Anterior cingulate cortex (tissue), 58 donors: Measurements from ENCODE around the gene SMG6.

Experiments used
- DNase-seq, 58 donors: peaks; one replicate each; lab custom pipeline; 2025; lab: John Stamatoyannopoulos, UW

SMG6 gene

DNA sequence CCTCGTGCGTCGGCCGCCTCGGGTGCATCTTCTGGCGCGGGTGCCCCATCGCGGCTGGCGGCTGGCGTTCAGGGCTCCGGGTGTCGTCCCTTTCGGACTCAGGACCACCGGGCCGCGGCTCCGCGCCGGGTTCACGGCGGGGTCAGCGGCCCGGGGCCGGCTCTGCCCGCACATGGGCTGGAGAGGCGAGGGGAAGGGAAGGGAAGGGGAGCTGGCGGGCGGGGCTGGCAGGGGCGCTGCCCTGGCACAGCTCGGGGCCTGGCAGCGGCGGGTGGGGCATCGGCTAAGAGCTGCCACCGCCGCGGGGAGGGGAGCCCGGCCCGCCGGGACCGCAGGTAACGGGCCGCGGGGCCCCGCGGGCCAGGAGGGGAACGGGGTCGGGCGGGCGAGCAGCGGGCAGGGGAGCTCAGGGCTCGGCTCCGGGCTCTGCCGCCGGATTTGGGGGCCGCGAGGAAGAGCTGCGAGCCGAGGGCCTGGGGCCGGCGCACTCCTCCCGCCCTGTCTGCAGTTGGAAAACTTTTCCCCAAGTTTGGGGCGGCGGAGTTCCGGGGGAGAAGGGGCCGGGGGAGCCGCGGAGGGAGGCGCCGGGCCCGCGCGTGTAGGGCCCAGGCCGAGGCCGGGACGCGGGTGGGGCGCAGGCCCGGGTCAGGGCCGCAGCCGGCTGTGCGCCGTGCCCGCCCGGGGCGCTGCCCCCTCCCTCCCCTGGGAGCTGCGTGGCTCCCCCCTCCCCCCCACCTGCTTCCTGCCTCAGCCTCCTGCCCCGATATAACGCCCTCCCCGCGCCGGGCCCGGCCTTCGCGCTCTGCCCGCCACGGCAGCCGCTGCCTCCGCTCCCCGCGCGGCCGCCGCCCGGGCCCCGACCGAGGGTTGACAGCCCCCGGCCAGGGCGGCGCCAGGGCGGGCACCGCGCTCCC, 248.0 kb downstream of the SMG6 start:
- DNase-seq = no peak

DNA sequence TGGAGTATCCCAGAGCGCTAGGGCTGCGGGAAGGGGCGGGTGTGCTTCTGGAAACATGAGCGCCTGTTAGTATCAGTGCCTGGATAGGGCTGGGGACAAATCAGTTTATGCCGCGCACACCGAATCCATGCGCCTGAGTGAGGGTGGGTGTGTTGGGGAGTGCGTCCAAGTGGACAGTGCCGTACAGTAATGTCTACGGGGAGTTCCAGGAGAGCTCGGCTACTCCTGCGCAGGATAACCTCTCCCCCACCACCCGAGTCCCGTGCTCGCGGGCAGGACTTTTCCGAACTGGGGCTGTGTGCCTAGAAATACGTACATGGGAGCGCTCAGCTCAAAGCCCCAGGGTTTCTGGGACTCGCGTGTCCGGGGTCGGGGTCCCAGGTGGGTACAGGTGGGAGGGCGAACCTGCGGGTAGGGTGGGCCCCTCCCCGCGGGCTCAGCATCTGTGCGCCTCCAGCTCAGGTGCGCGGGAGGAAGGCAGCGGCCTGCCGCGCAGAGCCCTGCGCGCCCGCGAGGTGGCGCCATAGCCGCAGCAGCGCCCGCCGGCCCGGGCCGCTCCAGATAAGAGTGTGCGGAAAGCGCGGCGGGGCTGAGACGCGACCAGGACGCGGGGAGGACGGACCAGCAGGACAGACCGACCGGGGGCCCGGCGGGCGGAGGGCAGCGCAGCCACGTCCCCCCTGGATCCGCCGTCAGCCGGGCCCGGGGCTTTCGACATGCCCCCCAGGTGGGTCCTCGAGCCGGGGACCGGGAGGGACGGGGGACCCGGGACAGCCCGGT, 248.9 kb downstream of the SMG6 start, which contains the start of gene HIC1:
TSS of gene HIC1 (plus strand) at position 592 of the 780 bp plus-strand sequence. CDS start 1,588 bp downstream, outside the sequence.
- DNase-seq = peak in 45 of 58 donors; percentile 15 to 68 (median 41)

DNA sequence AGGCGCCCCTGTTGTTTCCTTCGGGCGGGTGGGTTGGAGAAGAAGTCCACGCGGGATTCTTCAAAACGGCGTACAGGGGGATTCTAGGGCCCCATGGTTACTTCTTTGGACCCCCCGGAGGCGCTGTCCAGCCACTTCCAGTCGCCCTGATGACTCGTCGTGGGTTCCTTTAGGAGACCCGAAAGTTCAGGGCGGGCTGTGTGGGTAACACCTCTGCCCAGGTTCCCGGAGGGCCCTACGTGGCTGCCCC, 249.4 kb downstream of the SMG6 start:
- peak in 1 of 58 donors; percentile 50 for DNase-seq

DNA sequence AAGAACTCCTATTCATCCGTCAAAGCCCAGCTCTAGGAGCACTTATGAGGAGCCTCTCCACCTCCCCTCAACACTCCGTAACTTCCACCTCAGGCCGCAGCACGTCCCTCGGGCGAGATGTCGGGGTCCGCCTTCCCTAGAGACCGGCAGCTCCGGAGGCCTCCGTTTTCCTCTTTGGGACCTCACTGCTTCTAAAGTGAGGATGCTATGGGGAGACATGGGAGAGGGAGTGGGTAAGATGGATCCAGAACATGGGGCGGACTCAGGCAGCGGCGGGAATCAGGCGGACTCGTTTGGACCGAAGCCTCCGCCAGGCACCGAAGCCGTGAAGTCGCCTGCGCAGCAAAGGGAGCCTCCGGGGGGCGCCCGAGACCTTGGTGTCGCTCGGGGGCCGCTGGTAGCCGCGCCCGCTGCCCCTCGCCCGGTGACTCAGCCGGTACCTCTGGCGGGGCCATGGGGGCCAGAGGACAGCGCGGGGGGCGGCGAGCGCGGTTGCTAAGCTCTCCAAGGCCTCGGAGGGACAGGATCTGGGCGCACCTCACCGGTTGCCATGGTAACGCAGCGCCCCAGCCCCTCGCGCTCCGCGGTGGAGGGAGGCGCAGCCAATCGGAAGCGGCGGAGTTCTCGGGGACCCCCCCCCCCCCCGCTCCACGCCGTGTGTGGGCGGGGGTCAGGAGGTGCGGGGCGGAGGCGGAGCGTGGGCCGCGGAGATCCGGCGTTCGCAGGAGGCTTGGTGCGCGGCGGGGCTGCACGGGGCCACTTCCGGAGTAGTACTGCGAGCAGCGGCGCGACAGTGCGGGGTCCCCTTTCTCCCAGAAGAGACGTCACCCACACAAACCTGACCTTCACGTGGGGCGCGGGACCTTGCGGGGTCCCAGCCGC, 250.0 kb downstream of the SMG6 start:
- peak in 51 of 58 donors; percentile 28 to 85 (median 61) for DNase-seq

DNA sequence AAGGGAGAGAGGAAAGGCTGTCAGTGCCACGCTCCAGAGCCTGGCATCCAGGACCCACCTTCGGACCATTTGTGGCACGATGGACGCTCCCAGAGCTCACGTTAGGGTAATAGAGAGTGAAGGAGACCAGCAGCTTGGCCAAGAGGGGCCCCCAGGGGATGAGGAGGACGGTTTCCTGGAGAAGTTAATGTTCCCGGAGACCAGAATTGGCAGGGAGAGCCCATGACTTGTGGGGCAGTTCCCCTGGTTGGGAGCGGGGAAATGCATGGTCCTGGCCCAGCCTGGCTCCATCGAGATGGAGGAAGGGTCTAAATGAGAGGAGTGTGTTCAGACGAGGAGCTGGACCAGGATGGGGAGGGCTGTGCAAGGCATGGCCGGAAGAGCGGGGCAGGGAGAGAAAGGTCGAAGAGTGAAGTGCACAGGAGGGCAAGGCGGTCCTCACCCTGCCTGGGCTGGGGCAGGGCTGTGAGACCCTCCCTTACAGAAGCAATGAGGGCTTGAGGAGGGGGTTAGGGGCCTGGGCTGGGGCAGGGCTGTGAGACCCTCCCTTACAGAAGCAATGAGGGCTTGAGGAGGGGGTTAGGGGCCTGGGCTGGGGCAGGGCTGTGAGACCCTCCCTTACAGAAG, 251.5 kb downstream of the SMG6 start:
- no peak for DNase-seq

DNA sequence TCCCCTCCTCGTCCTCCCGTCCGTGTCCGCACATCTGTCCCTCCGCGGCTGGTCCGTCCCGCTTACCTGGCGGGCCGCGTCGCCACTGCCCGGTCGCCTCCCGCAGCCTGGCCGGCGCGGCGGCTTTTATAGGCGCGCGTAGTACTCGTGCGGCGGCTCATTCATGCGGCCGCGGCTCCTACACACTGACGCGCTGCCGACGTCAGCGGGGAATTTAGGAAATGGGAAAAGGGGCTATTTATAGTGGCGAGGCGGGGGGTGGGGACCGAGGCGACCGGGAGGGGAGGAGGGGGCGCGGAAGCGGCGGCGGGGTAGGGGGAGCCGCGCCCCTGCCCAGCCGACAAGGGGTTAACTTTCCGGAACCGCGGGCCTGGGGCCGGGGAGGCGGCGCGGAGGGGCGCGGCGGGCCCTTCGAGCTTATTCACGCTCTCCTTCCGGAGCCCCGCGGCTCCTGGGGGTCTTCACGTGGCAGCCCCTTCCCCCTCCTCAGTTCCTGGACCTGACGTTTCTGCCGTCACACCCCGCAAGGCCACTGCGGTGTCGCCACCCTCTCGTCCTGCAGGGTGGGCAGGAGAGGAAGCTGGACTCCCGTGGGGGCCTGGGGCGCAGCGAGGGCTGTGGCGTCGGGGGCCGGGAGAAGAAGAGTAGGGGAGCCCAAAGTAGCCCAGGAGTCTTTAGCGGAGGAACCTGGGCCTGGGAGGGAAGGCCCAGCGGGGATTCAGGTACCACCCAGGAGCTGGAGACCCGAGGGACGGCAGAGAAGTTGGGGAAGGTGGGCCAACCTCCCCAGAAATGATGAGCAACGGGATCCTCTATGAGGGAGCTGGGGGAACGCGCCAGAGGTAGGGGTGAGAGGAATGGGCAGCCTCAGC, 252.3 kb downstream of the SMG6 start:
- peak in 19 of 58 donors; percentile 11 to 64 (median 37) for DNase-seq

DNA sequence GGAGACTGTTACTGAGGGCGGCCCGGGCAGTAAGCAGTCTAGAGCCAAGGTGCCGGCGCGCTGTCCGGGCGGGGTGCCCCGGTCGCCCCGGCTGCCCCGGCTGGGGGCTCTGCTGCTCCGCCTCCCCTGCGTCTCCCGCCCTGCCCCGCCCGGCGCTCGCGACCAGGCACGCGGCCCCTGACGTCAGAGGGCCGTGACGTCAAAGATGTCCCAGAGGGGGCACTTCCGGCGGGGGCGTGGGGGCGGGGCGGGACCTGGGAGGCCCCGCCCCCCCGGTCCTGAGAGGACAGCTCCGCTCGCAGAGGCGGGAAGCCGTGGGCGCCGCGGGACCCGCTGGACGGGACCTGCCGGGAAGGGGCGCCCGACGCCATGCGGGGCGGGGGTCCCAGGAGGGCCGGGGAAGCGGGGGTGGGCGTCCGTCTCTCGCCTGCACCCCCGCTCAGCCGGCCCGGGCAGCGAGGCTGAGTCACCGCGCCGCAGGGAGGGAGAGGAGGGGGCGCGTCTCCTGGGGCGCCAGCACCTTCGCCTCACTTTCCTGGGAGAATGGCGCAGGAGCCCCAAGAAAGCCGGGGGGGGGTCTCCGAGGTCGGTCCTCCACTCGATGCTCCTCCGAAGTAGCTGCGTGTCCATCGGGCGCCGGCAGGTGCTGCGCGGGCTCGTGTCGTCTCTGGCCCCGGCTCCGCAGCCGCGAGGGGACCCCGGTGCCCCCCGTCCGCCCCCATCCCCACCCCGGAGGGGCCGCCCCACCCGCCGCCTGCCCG, 253.1 kb downstream of the SMG6 start:
- peak in 48 of 58 donors; percentile 23 to 77 (median 60) for DNase-seq

DNA sequence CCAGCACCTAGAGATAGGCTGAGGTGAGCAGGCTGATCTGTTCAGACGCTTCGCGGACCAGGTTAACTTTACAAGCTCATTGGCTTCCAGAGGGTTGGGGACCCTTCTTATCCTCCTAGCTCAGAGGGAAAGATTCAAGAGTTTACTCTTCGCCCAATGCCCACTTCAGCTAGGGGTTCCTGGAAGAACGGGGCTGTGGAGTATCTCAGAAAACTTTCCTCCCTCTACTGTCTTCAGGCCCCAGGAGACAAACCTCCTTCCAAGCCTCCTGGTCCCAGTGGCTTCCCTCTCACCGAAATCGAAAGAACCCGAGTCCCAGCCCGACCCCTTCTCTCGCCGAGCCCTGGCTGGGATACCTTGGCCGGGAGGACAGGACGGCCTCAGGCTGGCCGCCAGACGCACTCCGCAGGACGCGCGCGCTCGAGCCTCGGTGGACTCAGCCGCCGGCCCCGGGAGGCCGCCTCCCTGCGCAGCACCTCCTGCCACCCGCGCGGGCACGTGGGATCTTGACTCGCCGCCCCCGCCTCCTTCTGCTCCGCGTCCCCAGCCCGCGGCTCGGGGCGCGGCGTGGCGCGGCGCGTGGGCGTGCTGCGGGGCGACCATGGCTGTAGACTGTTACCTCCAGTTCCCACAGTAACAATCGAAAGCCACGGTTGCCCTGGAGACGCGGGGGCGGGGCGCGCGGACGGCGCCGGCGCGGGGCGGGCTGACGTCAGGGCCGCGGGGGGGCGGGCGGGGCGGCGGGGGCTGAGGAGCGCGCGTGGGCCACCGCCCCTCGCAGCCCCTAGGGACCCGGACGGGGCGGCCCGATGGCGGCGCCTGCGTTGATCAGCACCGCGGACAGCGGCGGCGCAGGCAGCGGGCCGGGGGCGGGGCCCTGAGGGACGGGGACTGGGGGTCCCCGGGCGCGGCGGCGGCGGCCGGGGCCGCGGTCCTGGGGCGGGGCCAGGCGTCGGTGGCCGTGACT, 254.0 kb downstream of the SMG6 start:
- DNase-seq = peak in 54 of 58 donors; percentile 34 to 83 (median 66)

DNA sequence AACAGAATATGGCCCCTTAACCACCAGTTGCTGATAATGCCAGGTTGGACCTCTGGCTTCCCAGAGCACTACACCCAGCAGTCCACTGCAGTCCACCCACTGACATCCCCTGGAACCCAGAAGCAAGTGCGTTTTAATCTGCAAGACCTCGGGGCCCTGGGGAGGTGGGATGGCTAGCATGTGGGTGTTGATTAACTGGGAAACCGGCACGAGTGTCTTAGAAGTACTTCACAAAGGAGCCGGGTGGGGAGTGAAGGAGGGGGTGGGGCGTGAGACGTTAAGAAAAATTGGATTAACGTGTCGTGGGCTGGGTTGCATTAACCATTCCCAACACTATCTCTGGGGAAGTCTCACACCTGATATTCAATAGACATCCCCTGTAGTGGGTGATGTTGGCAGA, 254.8 kb downstream of the SMG6 start:
- DNase-seq = no peak

DNA sequence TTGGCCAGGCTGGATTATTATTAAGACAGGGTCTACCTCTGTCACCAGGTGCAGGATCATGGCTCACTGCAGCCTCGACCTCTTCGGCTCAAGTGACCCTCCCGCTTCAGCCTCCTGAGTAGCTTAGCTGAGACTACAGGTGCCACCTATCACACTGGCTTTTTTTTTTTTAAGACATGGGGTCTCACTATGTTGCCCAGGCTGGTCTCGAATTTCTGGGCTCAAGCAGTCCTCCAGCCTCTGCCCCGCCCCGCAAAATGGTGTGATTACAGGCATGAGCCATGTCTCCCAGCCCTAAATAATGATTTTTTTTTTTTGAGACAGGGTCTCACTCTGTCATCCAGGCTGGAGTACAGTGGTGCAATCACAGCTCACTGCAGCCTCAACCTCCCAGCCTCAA, 256.0 kb downstream of the SMG6 start:
- DNase-seq = no peak

DNA sequence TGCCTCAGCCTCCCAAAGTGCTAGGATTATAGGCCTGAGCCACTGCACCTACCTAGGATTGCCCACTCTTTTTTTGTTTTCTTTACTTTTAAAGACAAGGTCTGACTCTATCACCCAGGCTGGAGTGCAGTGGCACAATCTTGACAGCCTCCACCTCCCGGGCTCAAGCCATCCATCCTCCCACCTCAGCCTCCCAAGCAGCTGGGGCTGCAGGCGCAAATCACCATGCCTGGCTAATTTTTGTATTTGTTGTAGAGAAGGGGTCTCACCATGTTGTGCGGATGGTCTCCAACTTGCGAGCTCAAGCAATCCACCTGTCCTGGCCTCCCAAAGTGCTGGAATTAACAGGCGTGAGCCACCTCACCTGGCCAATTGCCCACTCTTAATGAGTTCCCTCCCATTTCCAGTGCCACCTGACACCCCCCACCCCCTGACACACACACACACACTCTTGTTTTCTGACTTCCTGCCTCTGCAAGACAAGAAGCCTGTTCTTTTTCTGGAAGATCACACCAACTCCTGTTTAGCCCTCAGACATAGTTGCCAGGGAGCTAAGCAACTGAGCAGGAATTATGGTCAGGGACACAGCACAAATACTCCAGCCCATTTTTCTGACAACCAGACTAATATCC, 259.2 kb downstream of the SMG6 start:
- no peak for DNase-seq

DNA sequence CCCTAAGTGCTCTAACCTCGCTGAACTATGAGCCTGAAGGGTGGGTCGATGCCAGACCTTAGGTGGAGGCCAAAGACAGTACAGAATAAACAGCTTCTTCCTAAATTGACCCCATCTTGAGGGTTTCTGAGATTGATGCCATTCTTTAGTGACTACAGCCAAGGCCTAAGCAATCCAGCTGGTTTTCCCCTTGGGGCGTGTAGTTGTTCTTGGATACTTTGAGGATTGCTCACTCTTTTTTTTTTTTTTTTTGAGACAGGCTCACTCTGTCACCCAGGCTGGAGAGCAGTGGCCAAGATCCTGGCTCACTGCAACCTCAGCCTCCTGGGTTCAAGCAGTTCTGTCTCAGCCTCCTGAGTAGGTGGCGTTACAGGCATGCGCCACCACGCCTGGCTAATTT, 259.8 kb downstream of the SMG6 start:
- no peak for DNase-seq

DNA sequence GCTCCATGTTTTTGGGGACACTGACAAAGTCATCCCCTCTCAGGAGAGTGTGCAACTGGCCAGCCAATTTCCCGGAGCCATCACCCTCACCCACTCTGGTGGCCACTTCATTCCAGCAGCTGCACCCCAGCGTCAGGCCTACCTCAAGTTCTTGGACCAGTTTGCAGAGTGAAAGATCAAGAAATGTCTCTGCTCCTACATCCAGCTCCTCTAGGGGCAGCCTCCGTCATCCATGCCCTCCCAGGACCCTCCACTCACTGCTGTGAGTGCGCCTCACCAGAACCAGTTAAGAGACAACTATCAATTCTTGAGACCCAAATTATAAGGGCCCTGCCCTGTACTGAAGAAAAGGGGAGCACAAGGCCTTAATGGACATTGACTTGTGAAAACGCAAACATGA, 260.7 kb downstream of the SMG6 start:
- no peak for DNase-seq

DNA sequence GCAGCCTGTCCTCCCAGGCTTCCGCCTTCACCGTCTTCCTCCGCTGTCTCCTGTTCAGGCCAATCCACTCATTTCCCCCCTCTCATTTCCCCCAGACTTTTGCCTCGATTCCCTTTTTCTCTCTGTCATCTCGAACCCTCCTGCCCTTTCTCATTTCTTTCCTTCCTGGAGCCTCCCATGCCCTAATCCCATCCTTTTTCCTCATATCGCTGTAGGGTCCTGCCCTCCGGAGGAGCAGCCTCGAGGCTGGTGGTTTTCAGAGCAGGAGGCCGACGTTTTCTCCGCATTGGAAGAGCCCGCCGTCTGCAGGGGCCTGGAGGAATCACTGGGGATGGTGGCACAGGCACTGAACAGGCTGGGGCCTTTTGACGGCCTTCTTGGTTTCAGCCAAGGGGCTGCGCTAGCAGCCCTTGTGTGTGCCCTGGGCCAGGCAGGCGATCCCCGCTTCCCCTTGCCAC, 261.2 kb downstream of the SMG6 start:
- DNase-seq = peak in 3 of 58 donors; percentile 31 to 54 (median 52)

DNA sequence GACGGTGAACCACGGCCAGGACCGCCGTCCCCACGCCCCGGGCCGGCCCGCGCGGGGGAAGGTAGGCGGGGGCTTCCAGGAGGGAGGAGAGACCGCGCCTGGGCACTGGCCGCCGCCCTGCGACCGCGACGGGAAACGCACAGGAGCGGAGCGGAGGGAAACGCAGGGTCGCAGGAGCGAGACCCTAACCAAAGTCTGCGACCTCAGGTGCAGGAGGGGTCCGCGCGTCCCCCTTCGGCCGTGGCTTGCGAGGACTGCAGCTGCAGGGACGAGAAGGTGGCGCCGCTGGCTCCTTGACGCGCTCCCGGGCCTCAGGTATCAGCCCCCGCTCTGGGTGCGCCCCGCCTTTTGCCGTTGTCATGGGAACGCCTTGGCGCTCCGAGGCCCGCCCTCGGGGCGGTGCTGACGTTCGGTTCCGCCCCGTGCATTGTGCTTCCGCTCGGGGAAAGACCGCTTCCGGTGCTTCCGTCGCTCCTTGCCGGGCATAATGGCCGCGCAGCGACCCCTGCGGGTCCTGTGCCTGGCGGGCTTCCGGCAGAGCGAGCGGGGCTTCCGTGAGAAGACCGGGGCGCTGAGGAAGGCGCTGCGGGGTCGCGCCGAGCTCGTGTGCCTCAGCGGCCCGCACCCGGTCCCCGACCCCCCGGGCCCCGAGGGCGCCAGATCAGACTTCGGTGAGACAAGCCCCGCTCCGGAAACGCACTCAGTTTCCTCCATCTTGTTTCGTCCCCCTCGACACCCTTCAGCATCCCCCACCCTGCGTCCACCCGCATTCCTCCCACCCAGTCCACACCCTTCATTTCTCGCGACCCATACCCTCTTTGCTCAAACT, 261.8 kb downstream of the SMG6 start, which contains the start of gene OVCA2:
TSS of gene OVCA2 (plus strand) at position 462 of the 829 bp plus-strand sequence. CDS start at position 488, 26 bp downstream.
- peak; percentile 58 to 97 (median 89) for DNase-seq
